CD4-positive, alpha-beta T cell treated with Interleukin-10 for 1 hour (primary cell): Measurements from ENCODE around the gene GLB1L2.
"Not testable (repeated sequence)": the region's sequence is repeated elsewhere in the genome, so short reads cannot be mapped to it uniquely, and the experiment has no call there.

Experiments used
- DNase-seq: peaks from one replicate; pipeline ENCODE4 v3.0.0-alpha.2; 2020

The GLB1L2 gene, protein sequence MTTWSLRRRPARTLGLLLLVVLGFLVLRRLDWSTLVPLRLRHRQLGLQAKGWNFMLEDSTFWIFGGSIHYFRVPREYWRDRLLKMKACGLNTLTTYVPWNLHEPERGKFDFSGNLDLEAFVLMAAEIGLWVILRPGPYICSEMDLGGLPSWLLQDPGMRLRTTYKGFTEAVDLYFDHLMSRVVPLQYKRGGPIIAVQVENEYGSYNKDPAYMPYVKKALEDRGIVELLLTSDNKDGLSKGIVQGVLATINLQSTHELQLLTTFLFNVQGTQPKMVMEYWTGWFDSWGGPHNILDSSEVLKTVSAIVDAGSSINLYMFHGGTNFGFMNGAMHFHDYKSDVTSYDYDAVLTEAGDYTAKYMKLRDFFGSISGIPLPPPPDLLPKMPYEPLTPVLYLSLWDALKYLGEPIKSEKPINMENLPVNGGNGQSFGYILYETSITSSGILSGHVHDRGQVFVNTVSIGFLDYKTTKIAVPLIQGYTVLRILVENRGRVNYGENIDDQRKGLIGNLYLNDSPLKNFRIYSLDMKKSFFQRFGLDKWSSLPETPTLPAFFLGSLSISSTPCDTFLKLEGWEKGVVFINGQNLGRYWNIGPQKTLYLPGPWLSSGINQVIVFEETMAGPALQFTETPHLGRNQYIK

DNA sequence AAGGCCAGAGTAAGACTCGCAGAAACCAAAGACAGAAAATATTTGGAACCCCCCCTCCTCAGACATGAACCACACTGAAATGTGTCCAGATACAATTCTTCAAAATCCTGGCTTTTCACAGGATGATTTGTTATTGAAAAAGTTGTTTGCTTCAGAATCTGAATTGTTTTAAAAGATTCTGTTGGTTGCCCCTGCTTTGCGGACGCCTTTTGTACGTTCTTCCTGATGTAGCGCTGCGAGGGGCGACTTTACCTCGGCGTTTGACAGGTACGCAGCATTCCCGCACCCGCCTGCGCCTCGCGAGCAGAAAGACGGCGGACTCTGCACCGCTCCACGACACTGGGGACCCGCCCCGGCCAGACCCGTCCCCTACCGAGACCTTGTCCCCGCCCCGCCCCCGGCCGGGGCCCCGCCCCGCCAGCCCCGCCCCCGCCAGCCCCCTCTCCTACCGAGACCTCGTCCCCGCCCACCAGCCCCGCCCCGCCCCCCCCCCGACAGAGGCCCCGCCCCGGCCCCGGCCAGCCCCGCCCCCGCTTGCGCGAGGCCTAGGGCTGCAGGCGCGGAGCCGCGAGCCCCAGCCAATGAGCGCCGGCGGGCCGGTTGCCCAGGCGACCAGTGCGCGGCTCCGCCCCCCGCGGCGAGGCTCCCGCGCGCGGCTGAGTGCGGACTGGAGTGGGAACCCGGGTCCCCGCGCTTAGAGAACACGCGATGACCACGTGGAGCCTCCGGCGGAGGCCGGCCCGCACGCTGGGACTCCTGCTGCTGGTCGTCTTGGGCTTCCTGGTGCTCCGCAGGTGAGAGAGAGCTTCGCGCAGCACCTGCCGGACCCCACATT, at the start of gene GLB1L2:
Gene GLB1L2, plus strand, starts transcription at position 635 of the 835 bp plus-strand sequence. Its CDS starts 74 bp downstream, at position 709.
- peak; percentile 89 for DNase-seq

DNA sequence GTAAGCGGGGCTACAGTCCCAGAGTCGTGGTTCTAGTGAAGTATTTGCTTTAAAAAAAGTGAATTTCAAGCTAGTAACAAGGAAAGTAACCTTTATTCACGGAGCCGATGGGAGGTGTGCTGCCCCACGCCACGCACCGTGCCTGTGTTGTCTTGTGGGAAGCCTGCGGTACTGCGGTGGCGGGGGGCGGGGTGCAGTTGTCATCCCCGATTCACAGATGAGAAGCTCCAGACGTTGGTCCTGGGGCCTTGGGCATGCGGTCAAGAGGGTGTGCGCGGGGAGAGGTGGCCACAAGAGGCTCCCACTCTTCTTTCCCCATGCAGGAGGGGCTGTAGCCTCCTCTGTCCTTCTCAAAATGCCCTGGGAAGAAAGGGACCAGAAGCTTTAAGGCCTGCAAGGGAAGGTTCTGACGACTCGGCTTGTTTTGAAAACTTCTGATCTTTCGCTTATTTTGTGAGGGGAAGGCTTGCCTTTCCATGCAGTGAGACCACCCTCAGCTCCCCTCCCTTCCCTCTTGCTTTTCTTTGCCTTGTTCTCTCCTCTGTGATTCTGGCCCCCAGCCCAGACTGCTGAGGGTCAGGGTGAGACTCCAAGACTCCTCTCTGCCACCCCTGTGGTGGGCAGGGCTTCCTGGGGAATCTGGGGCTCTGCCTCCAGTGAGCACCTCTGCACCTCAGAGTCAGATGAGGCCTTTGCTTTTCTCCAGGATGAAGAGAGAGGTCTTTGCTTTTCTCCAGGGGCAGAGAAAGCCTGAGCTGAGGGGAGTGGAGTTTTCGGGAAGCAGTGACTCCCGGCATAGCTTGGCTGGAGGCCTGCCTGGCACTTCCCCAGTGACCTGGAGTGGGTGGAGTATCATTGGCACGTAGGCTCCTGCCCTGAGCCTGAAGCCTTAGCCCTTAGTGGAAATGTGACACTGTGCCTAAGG, 49.4 kb upstream of the GLB1L2 start:
- DNase-seq, result no peak

DNA sequence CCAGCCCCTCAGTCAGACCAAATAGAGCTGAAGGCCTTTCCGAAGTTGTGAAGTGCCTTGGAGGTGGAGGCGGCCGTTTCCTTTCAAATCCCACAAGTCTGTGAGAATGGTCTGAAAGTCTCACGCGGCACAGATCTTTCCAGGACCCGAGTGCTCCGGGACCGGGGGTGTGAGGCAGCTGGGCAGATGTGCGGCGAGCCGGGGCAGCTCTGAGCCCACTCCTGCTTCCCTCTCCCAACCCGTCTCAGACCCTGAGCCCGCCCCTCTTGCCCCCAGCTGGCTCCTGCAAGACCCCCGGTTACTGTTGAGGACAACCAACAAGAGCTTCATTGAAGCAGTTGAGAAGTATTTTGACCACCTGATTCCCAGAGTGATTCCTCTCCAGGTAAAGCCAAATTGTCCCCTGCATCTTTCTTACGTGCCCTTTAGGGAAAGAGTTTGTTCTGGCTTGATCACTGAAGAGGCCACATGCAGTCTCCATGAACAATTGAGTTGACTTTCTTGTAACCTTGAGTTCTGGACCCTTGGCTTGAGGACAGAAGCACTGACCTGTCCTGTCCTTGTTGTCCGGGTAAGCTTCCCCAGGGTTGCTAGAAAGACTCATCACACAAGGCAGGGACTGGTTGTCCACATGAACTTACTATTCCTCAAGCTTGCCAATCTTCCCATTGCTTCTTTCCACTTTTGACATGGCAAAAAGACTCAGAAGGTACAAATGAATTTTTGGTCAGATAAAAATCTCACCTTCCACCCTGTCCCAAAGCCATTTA, 48.1 kb upstream of the GLB1L2 start:
- no peak for DNase-seq

DNA sequence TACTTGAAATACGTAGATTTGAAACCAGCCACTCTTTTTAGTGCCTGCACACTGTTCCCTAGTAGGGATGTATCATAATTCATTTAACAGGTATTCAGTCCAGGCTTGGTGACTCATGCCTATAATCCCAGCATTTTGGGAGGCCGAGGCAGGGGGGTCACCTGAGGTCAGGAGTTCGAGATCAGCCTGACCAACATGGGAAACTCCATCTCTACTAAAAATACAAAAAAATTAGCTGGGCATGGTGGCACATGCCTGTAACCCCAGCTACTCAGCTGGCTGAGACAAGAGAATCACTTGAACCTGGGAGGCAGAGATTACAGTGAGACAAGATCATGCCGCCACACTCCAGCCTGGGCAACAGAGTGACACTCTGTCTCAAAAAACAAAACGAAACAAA, 47.4 kb upstream of the GLB1L2 start:
- DNase-seq, result not testable (repeated sequence)

DNA sequence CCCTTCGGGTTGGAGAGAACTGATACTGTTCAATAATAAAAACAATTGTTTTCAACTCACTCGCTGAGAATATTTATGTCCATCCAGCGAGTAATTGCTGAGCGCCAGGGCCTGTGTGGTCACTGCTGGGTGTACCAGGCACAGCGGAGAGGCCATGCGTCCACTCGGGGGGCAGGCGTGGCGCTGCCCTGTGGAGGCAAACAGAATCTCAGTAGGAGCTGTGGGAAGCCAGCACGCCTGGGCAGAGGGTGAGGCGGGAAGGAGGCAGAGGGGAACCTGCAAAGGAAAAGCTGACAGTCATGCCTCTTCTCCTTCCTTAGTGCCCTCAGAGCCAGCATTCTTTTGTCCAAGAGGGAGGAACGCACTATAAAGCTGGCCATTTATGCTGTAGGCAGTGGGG, 44.2 kb upstream of the GLB1L2 start:
- no peak for DNase-seq

DNA sequence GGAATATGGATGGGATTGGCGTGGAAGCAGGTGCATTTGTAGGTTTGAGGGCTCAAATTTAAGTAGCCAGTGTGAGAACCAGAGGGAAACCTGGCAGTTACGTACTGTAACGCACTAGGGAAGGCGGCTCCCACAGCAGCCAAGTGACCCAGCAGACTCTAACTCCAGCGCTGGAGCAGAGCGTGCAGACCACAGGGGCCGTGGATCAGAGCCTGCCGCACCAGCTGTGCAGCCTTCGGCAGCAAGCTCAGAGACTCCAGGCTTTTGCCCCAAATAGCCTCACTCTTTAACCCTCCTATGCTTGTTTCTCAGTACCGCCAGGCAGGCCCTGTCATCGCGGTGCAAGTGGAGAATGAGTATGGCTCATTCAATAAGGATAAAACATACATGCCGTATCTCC, 43.3 kb upstream of the GLB1L2 start:
- no peak for DNase-seq

DNA sequence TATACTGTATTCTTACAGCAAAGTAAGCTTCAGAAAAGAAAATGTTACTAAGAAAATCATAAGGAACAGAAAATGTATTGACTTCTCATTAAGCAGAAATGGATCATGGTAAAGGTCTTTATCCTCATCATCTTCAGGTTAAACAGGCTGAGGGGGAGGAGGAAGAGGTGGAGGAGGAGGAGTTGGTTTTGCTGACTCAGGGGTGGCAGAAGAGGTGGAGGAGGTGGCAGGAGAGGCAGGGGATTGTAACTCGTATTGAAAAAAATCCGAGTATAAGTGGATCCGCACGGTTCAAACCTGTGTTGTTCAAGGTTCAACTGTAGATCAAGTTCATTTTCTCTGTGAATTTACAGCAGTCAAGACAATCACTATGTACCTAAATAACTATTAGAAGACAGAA, 42.6 kb upstream of the GLB1L2 start:
- DNase-seq, result no peak

DNA sequence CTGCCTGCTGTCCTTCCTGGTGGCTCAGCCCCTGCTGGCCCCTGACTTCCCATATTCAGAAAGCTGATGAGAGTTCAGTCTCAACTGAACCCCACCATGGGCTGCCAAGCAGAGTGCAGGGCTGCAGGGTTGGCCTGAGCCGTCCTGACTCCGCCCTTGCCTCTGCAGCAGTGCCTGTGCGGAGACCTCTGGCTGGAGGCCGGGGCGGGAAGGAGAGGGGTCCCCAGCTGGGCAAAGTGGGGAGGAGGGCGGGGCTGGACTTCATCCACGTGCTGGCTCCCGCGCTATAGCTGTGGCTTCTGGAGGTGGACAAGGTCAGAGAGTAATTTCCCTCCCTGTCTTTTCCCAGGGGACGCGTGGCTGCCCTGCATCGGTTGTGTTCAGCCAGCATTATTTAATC, 42.0 kb upstream of the GLB1L2 start:
- no peak for DNase-seq

DNA sequence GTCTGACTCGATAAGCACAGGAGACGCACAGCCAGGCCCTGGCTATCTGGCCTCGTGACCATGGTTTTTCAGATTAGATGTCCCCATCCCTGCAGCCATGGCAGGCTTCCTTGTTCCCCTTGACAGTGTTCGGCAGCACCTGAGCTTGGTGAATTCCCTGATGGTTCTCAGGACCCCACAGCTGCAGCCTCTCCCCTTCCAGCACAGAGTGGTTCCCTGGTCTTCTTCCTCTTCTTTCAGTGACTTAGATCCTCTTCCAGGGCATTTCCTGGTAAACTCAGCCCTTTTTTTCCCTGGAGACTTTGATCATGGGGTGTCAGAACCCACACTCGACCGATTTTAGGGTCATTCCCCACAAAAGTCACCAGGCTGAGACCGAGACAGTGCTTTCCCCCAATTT, 41.1 kb upstream of the GLB1L2 start:
- no peak for DNase-seq

DNA sequence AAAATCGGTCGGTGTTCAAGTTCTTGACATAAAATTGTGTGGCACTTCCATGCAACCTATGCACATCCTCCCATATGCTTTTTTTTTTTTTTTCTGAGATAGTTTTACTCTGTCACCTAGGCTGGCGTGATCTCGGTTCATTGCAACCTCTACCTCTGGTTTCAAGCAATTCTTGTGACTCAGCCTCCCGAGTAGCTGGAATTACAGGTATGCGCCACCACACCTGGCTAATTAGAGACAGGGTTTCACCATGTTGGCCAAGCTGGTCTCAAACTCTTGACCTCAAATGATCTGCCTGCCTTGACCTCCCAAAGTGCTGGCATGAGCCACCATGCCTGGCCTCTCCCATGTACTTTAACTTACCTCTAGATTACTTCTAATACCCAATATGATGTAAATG, 40.6 kb upstream of the GLB1L2 start:
- DNase-seq, result no peak

DNA sequence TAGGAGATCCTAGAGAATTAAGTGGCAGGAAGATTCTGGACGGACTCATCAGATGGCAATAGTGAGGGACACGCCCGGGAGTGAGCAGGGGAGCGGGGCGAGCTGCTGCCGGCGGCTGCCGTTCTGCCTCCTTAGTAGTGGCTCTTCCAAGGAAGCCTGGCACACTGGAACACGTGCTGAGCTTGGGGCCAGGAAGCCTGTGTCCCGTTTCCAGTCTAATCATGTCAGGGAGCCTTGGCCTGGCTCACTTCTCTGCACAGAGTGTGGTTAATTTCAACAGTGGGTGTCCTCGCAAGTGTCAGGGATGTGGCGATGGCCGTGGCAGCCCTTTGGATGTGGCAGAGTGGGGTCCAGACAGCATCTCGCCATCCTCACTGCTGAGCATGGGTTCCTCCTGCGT, 39.1 kb upstream of the GLB1L2 start:
- no peak for DNase-seq

DNA sequence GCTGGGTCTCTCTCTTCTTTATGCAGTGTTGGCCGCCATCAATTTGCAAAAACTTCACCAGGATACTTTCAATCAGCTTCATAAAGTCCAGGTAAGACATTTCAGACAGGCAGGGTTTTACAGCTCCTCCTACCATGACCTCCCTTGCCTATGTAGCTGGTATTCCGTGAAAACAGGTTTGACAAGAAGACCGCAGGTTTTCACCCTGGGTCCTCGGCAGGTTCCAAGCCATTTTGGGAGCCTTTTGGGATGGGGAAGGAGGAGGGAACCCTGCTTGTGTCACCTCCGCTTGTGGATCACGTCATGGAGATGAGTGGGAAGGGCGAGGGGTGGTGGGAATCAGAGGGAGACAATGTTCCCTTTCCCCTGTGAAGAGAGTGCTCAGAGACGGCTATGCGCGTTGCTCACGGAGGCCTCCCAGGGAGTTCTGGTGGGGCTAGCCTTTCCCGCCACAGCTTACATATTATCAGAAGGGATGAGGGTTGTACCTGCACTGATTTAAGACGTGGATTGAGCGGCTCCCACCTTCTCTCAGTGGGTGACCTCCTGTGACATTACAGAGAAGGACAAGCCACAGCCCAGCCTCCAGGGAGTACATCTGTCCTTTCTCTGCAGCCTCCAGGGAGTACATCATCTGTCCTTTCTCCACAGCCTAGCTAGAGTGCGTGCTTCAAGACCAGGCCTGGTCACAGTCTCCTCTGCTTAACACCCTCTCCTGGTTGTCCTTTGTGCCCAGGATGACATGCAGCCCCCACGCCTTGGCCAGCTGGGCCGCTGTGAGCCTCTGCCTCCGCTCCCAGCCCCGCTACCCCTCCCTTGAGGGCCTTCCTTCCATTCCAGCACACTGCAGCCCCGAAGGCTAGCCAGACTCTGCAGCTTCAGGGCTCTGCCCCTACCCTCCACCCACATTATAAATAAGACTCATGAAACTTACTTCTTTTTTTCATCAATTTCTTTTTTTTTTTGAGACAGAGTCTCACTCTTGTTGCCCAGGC, 38.4 kb upstream of the GLB1L2 start:
- no peak for DNase-seq

DNA sequence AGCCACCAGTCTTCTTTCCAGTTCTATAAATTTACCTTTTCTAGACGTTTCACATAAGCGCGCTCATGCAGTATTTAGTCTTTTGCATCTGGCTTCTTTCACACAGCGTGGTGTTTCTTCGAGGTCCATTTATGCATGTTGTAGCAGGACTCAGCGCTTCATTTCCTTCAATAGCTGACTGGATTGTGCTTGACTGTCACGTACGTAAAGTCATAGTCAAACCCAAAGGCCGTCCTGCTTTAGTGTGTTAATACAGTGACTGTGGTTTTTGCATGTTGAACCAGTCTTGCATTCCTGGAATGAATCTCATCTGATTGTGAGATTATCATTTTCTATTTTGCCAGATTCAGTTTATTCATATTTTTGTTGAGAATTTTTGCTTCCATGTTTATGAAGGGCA, 37.1 kb upstream of the GLB1L2 start:
- no peak for DNase-seq

DNA sequence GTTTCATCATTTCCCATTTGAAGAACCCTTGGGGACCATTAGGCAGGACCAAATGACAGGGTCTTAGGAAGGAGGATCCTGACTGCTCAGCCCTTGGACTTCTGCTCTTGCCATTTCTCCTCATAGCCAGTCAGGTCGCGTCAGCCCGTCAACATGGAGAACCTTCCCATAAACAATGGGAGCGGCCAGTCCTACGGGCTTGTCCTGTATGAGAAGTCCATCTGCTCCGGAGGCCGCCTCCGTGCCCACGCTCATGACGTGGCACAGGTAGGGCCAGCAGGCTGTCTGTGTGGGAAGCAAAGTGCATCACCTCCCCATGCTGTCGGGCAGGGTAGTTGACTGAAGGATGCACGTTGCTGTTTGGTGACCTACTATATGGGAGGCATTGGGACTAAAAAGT, 19.6 kb upstream of the GLB1L2 start:
- DNase-seq, result no peak

DNA sequence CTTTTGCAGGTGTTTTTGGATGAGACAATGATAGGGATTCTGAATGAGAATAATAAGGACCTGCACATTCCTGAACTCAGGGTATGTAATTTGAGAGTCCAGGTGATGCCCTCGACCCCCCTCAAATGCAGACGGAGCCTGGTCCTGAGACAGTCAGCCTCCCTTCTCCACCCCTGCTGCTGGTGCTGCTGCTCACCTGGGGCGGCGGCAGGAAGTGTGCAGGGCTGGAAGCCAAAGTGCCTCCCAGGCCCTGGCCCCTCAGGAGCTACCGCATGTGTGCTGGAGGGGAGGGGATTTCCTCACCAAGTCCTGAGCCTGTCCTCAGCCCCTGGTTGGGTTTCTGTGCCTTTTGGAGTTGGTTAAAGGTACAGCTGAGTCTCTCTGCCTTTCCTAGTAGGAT, 19.0 kb upstream of the GLB1L2 start:
- DNase-seq, result no peak

DNA sequence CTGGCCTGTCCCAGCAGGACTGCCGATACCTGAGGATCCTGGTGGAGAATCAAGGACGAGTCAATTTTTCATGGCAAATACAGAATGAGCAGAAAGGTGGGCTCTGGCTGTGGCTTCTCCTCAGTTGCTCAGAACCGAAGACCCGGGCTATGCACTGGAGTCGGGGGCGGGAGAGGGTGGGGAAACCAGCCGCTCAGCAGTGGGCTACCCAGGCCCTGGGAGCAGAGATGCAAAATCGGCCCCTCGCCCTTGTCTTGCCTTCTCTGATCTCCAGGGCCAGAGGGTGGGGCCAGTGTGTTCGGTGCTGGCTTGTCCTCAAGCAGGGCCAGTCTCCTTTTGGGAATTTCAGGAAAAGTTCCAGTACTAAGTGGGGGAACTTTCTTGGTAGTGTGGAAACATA, 18.4 kb upstream of the GLB1L2 start:
- DNase-seq, result no peak

DNA sequence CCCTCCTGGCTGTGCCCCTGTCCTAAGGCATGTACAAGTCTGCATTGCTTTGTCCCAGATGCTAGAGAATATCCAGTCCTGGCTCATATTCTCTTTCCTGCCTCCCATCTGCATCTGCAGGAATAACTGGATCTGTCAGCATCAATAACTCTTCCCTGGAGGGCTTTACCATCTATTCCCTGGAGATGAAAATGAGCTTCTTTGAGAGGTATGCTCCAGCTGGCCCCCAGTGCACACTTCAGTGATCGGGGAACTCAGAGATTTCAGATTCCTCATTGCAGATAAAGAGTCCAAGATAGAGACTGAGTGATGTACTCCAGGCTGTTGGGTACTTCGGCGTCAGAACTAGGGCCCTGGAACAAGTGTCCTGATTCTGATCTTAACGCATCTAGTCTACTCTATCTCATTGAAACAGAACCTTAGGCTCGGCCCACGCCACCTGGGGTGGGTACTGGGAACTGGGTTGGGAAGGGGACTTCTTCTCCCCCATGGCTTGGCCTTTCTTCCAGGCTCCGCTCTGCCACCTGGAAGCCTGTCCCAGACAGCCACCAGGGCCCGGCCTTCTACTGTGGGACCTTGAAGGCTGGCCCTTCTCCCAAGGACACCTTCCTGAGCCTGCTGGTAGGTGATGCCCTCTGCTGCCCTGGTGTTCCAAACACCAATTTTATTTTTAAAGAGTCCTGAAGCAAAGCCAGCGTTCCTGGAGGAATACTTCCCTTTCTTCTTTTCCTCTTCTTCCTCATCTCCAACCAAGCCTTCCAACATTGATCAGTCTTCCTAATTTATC, 17.8 kb upstream of the GLB1L2 start:
- DNase-seq, result no peak

DNA sequence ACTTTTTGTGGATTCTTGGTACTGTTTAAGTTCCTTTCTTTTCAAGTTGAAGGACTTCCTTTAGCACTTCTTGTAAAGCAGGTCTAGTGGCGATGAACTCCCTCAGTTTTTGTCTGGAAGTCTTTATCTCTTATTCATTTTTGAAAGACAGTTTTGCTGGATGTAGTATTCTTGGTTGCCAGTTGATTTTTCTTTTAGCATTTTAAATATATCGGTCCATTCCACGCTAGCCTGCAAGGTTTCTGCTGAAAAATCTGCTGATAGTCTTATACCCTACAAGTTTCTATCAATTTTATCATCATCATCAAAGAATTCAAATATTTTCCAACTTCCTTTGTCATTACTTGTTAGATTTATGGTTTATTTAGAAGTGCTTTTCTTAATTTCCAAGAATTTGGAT, 14.7 kb upstream of the GLB1L2 start:
- no peak for DNase-seq

DNA sequence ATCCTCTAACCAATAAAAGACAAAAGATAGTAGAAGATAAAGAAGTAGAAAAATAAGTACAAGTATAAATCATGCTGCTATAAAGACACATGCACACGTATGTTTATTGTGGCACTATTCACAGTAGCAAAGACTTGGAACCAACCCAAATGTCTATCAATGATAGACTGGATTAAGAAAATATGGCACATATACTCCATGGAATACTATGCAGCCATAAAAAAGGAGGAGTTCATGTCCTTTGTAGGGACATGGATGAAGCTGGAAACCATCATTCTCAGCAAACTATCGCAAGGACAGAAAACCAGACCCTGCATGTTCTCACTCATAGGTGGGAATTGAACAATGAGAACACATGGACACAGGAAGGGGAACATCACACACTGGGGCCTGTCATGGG, 10.4 kb upstream of the GLB1L2 start:
- not testable (repeated sequence) for DNase-seq

DNA sequence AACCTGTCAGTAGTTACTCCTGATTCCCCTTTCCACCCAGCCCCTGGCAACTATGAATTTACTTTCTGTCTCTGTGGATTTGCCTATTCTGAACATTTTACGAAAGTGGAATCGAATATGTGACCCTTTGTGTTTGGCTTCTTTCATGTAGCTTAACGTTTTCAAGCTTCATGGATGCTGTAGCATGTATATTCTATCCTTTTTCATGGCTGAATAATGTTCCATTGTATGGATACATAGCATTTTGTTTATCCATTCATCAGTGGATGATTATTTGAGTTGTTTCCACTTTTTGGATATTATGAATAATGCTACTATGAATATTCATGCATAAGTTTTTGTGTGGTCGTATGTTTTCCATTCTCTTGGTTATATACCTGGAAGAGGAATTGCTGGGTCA, 9.2 kb upstream of the GLB1L2 start:
- no peak for DNase-seq
